GM23248 (cell line): ENCODE measurements around the gene HOXC12. TPM values are rescaled to one million over a fixed set of nuclear protein-coding genes. Genes with fewer than 3 reads are reported as not detected.
A peak's percentile ranks its signal among the peaks of the same experiment; 100 is the strongest.

Experiments used
- DNase-seq: peaks from one replicate; pipeline ENCODE4 v3.0.0-alpha.2; 2015
- H2AFZ ChIP-seq: fragments of 200-600 bp; sonication (generic); 2 replicates; pipeline ENCODE4 v1.6.1; 2016; ENCODE audit warnings: antibody characterized with exemption
- H3F3A ChIP-seq: fragments of 200-600 bp; sonication (generic); 2 replicates; pipeline ENCODE4 v1.6.1; 2016; ENCODE audit warnings: mild to moderate bottlenecking, antibody characterized with exemption, mixed run types; ENCODE audit not compliant: insufficient read depth
- H3K27ac ChIP-seq: fragments of 200-600 bp; sonication (generic); 2 replicates; pipeline ENCODE4 v1.5.1; 2016; ENCODE audit warnings: mild to moderate bottlenecking
- H3K27me3 ChIP-seq: fragments of 200-600 bp; sonication (generic); replicated peaks from 2 replicates; pipeline ENCODE4 v1.6.1; 2016; ENCODE audit warnings: mild to moderate bottlenecking; ENCODE audit not compliant: insufficient read depth
- H3K36me3 ChIP-seq: fragments of 200-600 bp; sonication (generic); 2 replicates; pipeline ENCODE4 v1.6.1; 2016; ENCODE audit warnings: low read depth, mild to moderate bottlenecking
- H3K4me1 ChIP-seq: fragments of 200-600 bp; sonication (generic); 2 replicates; pipeline ENCODE4 v1.6.1; 2016; ENCODE audit warnings: mild to moderate bottlenecking; ENCODE audit not compliant: insufficient read depth
- H3K4me2 ChIP-seq: fragments of 200-600 bp; sonication (generic); one replicate; pipeline ENCODE4 v1.6.1; 2016; ENCODE audit warnings: mild to moderate bottlenecking; ENCODE audit not compliant: unreplicated experiment
- H3K4me3 ChIP-seq: fragments of 200-600 bp; sonication (generic); 2 replicates; pipeline ENCODE4 v1.5.1; 2016; ENCODE audit warnings: mild to moderate bottlenecking
- H3K79me2 ChIP-seq: fragments of 200-600 bp; sonication (generic); 2 replicates; pipeline ENCODE4 v1.6.1; 2016; ENCODE audit warnings: mild to moderate bottlenecking; ENCODE audit not compliant: insufficient read depth
- H3K9ac ChIP-seq: fragments of 200-600 bp; sonication (generic); 2 replicates; pipeline ENCODE4 v1.6.1; 2016; ENCODE audit warnings: mild to moderate bottlenecking
- H3K9me2 ChIP-seq: fragments of 200-600 bp; sonication (generic); 2 replicates; pipeline ENCODE4 v1.6.1; 2016; ENCODE audit warnings: mixed run types, mild to moderate bottlenecking, moderate library complexity; ENCODE audit not compliant: insufficient read depth
- H3K9me3 ChIP-seq: fragments of 200-600 bp; sonication (generic); one replicate; pipeline ENCODE4 v1.6.1; 2017; ENCODE audit warnings: low read depth
- H4K20me1 ChIP-seq: fragments of 200-600 bp; sonication (generic); 2 replicates; pipeline ENCODE4 v1.6.0; 2016; ENCODE audit not compliant: insufficient read depth
- EZH2 ChIP-seq: fragments of 200-600 bp; sonication (generic); IDR thresholded peaks from 2 replicates; pipeline ENCODE4 v1.6.1; 2018; ENCODE audit warnings: antibody characterized with exemption, mild to moderate bottlenecking; ENCODE audit not compliant: insufficient read depth, poor library complexity, severe bottlenecking
- EZH2phosphoT487 ChIP-seq: fragments of 200-600 bp; sonication (generic); IDR thresholded peaks from 2 replicates; pipeline ENCODE4 v1.6.1; 2018; ENCODE audit warnings: antibody characterized with exemption, moderate library complexity, mild to moderate bottlenecking, low read depth; ENCODE audit not compliant: insufficient read depth
- WGBS, 2 experiments: methylation state at CpG; one replicate each; pipeline ENCODE4 v1.1.6; 2015 to 2017; ENCODE audit warnings: low lambda C conversion rate in 2 of 2, low coverage in 1 of 2; ENCODE audit errors: missing lambda C conversion rate in 2 of 2; 5-methylcytosine and 5-hydroxymethylcytosine counted together
- in situ Hi-C: fragments of 300-500 bp; cut with MboI; formaldehyde crosslinking; loops from 2 replicates; pipeline ENCODE4 v1.15.0; 2020
- polyA plus RNA-seq: library from polyadenylated mRNA; unstranded; fragments of >200 nt; fragmentation: Nextera tagmentation; extraction: Ambion mirVana; gene quantifications from 2 replicates; pipeline ENCODE4 v1.2.1, GENCODE V29; 2016
- total RNA-seq: library from RNA; depleted of rRNA; stranded (reverse); fragments of >200 nt; shearing (Covaris generic); gene quantifications from 2 replicates; pipeline ENCODE4 v1.2.3, GENCODE V29; 2014

Gene HOXC12
- total and polyA plus RNA-seq, 2 experiments from 2014 or later: not detected

DNA sequence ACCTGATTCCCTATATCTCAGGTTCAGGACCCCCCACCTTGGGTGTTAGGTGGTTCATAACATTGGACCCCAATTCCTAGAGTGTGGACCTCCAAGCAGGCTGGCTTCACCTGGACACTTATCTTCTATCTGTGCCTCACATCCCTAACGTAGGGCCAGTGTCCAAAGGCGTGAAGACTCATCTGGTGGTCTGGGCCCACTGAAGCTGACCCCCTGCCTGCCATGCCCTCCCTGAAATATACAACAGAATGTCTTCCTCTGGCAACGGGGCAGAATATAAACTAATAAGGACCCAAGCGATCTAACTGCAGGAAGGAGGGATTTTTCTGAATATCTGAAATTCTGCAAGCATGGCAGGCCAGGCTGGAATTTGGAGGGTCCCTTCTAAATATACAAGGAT is 10.5 kb upstream of the HOXC12 start:
- DNase-seq: no peak
- H3K4me3 ChIP-seq: no peak overlapping the region
- H3K36me3 ChIP-seq: no peaks in the 10 kb centered on the region
- H3F3A ChIP-seq: no peaks in the 10 kb centered on the region
- in situ Hi-C loops: no loop called here
- no peaks in the 10 kb centered on the region for H4K20me1 ChIP-seq
- no peak overlapping the region for H2AFZ ChIP-seq
- H3K27me3 ChIP-seq: peaks cover 94% of the 10 kb centered on the region
- no peaks in the 10 kb centered on the region for H3K4me1 ChIP-seq
- H3K79me2 ChIP-seq: no peaks in the 10 kb centered on the region
- no peak overlapping the region for H3K27ac ChIP-seq
- H3K4me2 ChIP-seq: no peak overlapping the region
- H3K9me3 ChIP-seq: no peaks in the 10 kb centered on the region
- no peaks in the 10 kb centered on the region for H3K9me2 ChIP-seq
- no peak for TF ChIP-seq EZH2phosphoT487
- no peak for TF ChIP-seq EZH2
- WGBS, 2 experiments: 22 to 38% methylated on average over 4 of the region's 4 CpGs
- no peak overlapping the region for H3K9ac ChIP-seq

DNA sequence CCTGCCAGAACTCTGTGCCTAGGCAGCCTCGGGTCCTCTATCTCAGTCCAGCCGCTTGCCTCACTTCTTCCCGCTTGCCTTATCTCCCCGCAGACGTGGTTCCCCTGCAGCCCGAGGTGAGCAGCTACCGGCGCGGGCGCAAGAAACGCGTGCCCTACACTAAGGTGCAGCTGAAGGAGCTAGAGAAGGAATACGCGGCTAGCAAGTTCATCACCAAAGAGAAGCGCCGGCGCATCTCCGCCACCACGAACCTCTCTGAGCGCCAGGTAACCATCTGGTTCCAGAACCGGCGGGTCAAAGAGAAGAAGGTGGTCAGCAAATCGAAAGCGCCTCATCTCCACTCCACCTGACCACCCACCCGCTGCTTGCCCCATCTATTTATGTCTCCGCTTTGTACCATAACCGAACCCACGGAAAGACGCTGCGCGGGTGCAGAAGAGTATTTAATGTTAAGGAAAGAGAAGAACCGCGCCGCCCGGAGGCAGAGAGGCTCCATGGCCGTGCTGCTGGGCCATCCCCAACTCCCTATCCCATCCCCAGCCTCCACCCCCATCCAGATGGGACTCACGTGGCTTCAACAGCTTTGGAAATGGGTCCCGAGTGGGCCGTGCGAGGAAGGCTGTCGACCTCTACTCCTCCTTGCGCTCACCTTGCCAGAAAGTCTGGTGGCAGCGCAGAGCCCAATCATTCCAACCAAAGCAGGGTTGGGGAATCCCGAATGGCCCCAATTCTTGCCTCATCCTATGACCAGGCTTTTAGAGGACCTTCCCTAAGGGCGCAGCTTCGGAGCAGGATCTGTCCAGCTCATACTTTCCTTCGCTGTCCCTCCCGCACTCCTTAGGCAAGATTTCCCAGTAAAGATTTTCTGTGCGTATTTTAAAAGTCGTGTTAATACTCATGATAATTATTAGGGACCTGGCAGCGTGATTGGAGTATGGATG is 9.5 kb upstream of the HOXC12 start:
- no peaks in the 10 kb centered on the region for H3F3A ChIP-seq
- no peaks in the 10 kb centered on the region for H3K4me1 ChIP-seq
- H2AFZ ChIP-seq: no peak overlapping the region
- no peaks in the 10 kb centered on the region for H3K79me2 ChIP-seq
- H3K9me2 ChIP-seq: no peaks in the 10 kb centered on the region
- WGBS, 2 experiments: 10 to 12% methylated on average over 51 of the region's 51 CpGs
- no peak overlapping the region for H3K4me3 ChIP-seq
- no peak overlapping the region for H3K27ac ChIP-seq
- peak; percentile 12; the same call in 1 of the 2 replicates for TF ChIP-seq EZH2phosphoT487
- peak; percentile 13 for TF ChIP-seq EZH2
- peaks cover 94% of the 10 kb centered on the region for H3K27me3 ChIP-seq
- no peaks in the 10 kb centered on the region for H3K36me3 ChIP-seq
- H4K20me1 ChIP-seq: no peaks in the 10 kb centered on the region
- no peak overlapping the region for H3K9ac ChIP-seq
- in situ Hi-C loops: no loop called here
- no peak overlapping the region for H3K4me2 ChIP-seq
- peak; percentile 33 for DNase-seq
- H3K9me3 ChIP-seq: no peaks in the 10 kb centered on the region

DNA sequence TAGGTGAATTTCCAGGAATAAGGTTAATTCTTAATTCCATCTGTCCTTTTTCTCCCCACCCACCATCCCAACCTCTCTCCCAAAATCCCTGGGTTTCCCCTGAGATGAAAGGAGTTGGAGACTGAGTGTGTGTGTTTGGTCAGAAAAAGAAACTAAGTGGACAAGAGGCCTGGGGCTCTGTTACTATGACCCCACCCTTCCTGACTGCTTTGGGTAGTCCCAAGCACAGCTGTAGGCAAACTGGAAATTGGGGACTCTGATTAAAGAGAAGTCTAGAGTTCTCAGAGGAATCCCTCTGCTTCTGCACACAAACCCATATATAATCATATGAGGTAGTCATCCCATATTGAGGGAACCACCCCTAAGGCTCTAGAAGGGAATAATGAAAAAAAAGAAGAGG is 7.0 kb upstream of the HOXC12 start:
- no peak overlapping the region for H3K4me2 ChIP-seq
- H3K27ac ChIP-seq: no peak overlapping the region
- no peaks in the 10 kb centered on the region for H3K4me1 ChIP-seq
- DNase-seq: no peak
- no peaks in the 10 kb centered on the region for H3F3A ChIP-seq
- H3K9me2 ChIP-seq: no peaks in the 10 kb centered on the region
- H3K79me2 ChIP-seq: no peaks in the 10 kb centered on the region
- H3K9me3 ChIP-seq: no peaks in the 10 kb centered on the region
- H3K27me3 ChIP-seq: peaks cover 97% of the 10 kb centered on the region
- no peak overlapping the region for H3K9ac ChIP-seq
- no peak overlapping the region for H2AFZ ChIP-seq
- in situ Hi-C loops: no loop called here
- H3K4me3 ChIP-seq: no peak overlapping the region
- H4K20me1 ChIP-seq: no peaks in the 10 kb centered on the region
- TF ChIP-seq EZH2 (no peak), EZH2phosphoT487 (no peak)
- no peaks in the 10 kb centered on the region for H3K36me3 ChIP-seq

DNA sequence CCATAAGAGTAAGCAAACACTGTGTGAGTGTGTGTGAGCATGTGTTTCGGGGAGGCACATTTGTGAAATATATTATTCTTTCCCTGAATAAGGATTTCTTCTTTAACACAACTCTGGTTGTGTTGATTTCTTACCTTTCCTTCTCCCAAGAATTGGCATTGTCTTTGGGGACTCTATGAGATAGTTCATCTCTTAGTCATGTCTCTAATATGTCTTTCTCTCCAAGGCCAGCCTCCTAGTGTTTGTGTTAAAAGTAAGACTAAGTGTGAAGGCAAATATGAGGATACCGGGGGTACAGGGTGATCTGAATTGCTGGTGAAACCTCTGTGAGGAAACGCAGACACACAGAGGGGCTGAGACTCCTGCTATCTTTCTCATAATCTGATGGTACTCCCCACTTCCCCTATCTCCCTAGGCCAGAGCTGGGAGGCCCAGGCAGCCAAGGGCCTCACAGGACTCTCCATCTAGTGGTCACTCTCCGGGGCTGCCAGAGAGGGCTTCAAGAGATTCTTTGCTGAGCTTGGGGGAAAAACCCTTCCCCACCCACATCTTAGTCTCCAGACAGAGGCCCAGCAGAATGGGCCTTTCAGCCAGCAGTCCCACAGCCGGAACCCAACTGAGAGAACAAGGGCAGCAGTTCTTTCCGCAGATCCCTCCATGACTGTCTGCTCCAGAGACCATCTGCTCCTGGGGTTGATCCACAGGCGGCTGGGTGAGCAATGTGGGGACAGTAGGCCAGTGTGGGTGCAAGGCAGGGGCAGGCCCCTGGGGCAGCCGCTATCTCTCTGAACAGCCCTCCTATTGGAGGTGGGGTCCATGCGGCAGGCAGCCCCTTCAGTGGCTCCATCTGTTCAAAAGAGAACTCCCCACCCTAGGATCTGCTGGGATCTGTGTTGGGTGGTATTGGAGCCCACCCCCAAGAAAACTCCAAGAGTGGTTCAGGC is 5.8 kb upstream of the HOXC12 start:
- H3K4me3 ChIP-seq: no peak overlapping the region
- no peaks in the 10 kb centered on the region for H3F3A ChIP-seq
- H4K20me1 ChIP-seq: no peaks in the 10 kb centered on the region
- in situ Hi-C loops: no loop called here
- no peak overlapping the region for H2AFZ ChIP-seq
- no peaks in the 10 kb centered on the region for H3K9me2 ChIP-seq
- no peak overlapping the region for H3K4me2 ChIP-seq
- peaks cover 97% of the 10 kb centered on the region for H3K27me3 ChIP-seq
- H3K36me3 ChIP-seq: no peaks in the 10 kb centered on the region
- H3K4me1 ChIP-seq: no peaks in the 10 kb centered on the region
- H3K79me2 ChIP-seq: no peaks in the 10 kb centered on the region
- no peaks in the 10 kb centered on the region for H3K9me3 ChIP-seq
- 72 to 75% methylated on average over 9 of the region's 9 CpGs for WGBS, 2 experiments
- no peak for DNase-seq
- no peak overlapping the region for H3K27ac ChIP-seq
- no peak for TF ChIP-seq EZH2
- TF ChIP-seq EZH2phosphoT487: no peak
- no peak overlapping the region for H3K9ac ChIP-seq
